Stimulated activated CD4-positive, alpha-beta T cell treated with anti-CD3 and anti-CD28 coated beads, Interleukin-15, amount 100 ng/mL, for 24 hours (primary cell): Measurements from ENCODE around the gene PCP4L1.
"Not testable (repeated sequence)": the region's sequence is repeated elsewhere in the genome, so short reads cannot be mapped to it uniquely, and the experiment has no call there.

Experiments
- DNase-seq: peaks from one replicate; pipeline ENCODE4 v3.0.0-alpha.2; 2020

PCP4L1 gene

DNA sequence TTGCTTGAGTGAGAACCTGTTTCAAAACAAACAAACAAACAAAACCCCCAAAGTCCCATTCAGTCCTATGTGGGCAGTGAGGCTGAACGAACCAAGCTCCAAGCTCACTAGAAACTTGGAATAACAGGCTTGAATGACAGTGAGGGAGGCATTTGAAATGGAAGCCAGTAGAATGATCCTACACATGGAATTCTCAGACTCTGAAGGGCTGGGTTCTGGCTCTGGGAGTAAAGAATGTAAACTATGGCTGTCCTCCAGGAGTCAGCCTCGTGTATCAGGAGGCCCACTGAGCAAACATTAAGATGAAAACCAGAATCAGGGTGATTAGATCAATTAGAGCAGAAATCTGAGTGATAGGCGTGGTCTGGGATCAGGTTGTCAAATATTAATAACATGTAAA is 14.9 kb downstream of the PCP4L1 start:
- DNase-seq: no peak

GRCh38 chr1:161274874-161275273 is 16.3 kb downstream of the PCP4L1 start:
- no peak for DNase-seq

DNA sequence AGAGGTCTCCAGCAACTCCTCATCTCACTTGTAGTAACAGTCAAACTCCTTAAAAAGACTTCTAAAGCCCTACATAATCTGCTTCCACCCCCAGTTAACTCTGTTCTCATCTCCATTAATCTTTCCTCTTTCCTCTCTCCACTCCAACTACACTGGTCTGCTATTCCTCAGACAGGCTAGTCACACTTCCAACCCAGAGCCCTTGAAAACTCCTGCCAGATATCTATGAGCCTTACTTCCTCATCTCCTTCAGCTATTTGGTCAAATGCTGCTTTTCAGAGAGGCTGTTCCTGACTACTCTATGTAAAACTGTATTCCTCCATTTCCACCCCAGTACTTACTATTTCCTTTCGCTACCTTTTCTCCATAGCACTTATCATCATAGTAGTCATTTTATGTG is 24.4 kb downstream of the PCP4L1 start:
- DNase-seq: no peak

GRCh38 chr1:161285113-161285512 is 26.6 kb downstream of the PCP4L1 start:
- DNase-seq: no peak

GRCh38 chr1:161285521-161285920 is 27.0 kb downstream of the PCP4L1 start:
- no peak for DNase-seq

DNA sequence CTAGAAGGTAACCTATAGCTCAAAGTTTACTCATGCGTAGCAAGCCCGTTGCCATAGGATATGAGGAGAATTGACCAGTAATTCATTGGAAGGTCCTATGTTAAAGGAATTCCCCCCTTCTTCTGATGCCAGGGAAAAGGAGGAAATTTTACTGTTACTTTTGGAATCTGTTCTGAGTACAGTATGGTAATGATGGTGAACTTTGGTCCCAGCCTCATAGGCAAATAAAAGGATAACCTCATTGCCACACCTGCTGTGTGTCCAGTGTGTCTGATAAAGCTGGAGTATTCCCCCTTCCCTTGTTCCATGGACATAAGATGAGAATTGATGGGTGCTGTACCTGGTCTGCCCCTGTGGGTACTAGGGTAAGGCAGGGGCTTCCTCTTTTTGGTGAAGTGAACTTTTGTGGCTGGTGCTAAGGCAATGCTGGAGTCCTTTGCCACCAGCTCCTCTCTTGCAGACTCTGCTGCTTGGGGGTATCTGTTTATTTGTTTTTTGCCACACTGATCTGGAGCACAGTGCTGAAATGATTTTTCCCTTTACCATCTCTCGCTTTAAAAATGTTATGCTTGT is 29.0 kb downstream of the PCP4L1 start:
- no peak for DNase-seq

- no peak for DNase-seq
Observed at GRCh38 chr1:161290779-161291178, 32.2 kb downstream of the PCP4L1 start.

DNA sequence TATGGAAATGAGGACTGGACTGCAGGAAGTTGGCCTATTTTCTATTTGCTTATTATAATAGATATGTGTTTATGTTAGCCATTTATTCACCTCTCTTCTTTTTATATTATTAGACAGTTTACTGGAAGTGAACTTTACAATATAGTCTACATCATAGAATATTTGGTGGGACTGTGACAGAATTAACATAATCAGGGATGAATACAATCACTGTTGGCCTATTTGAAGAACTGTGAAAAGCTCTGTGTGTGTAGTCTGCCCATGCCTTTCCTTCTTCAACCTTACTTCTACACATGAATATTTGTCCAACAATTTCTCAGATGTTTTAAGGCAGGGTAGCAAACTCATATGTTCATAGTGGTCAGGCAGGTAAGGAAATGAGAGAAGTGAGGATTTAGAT is 38.9 kb downstream of the PCP4L1 start:
- no peak for DNase-seq

- DNase-seq: no peak
Observed at GRCh38 chr1:161298116-161298515, 39.6 kb downstream of the PCP4L1 start.

DNA sequence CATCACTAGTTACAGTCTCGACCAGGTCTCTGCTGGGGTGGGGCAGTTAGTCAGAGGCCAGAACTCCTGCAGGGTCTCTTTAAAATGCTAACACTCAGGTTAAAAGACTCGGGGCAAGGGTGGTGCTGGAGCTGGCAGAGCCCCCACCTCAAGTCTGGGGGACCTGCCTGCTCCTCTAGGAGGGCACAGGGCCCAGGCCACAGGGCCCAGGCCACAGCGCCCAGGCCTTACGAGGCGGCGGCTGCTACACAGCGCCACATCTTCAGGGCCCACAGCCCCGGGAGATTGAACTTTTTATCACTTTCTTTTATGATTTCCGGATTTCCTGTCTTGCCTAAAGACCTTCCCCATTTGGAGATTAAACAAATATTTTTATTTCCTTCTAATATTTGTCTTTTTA is 40.8 kb downstream of the PCP4L1 start:
- DNase-seq: no peak

GRCh38 chr1:161300478-161300877 is 41.9 kb downstream of the PCP4L1 start:
- no peak for DNase-seq

DNA sequence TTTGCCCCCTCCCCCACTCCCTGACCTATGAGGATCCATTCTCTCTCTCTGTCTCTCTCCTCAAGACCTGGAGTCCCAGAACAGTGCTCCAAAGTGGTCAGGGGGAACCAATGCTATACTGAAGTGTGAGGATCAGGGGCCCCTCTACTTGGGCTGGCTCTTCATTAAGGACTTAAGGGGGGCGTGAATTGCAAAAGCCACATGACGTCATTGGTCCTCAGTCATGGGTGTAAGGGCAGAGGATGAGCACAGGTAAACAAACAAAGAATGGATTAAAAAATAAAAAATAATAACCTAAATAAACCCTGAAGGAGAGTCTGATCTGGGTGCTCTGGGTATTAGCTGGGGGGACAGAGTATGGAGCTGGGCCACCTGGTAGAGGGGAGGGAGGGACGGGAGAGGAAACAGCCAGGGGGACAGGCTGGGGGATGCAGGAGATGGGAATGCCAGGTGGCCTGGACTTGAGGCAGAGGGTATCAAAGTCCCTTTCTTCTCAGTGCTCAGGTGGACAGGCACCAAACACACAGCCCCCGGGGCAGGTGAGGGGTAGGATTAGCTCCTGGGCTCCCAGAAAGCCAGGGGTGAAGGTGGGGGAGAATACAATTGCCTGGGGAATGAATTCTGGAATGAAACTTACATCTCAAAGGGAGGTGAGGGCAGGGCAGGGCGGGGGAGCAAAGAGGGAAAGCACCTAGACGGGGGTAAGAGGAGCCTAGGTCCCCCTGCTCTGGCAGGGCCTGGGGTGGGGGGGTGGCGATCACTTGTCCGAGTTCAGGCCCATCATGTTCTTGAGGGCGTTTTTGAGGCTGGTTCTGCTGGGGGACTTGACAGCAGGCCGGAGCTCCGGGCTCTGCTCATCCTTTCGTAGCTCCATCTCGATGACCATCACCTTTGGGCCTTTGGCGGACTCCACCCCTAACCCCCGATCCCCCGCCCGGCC is 46.7 kb downstream of the PCP4L1 start:
- DNase-seq: peak; percentile 8

- peak; percentile 88 for DNase-seq
Observed at GRCh38 chr1:161305867-161306519, 47.4 kb downstream of the PCP4L1 start.

DNA sequence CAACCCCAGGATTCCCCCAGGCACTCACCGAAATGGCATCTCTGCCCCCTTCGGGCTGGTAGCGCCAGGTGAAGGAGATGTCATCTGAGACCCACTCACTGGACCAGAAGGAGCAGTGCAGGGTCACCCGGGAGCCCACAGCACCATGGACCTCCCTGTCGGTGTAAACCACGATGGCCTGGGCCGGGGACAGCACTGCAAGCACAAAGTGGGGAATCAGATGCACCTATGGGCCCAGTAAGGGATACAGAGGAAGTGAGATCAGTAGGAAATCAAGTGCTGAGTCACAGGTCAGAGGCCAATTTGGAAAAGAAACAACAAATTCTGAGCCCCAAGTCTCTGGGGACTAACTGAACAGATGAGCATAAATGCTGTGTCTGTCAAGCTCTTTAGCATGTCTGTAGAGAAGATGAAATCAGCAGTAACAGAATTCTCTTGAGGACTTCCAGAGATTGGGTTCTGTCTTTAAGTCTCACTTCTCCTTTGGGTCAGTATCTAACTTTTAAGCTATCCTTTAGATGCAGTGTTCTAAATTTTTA is 48.8 kb downstream of the PCP4L1 start:
- DNase-seq: no peak

- DNase-seq: no peak
Observed at GRCh38 chr1:161307892-161308638, 49.5 kb downstream of the PCP4L1 start.

DNA sequence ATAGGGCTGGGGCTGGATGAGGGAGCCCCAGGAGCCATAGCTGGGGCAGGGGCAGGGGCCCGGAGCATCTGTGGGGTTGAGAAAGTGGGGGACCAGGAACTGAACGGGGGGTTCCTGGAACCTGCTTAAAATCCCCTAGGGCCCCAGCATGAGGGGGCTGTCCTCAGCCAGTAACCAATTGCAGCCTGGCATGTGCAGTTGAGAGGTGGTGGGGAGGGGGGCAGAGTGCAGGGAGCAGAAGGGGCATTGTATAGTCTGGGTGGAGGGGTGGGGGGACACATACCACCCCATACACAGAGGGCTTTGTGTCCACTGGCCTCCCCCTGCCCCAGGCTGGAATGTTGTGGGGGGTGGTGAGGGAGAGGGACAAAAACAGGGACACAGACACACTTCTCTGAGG is 51.3 kb downstream of the PCP4L1 start, which contains the start of gene MPZ:
MPZ (minus strand) TSS at position 101 of the 400 bp plus-strand sequence; CDS start at position 38, 63 bp downstream.
- DNase-seq: no peak

GRCh38 chr1:161311595-161312181 is 53.1 kb downstream of the PCP4L1 start:
- DNase-seq: no peak

DNA sequence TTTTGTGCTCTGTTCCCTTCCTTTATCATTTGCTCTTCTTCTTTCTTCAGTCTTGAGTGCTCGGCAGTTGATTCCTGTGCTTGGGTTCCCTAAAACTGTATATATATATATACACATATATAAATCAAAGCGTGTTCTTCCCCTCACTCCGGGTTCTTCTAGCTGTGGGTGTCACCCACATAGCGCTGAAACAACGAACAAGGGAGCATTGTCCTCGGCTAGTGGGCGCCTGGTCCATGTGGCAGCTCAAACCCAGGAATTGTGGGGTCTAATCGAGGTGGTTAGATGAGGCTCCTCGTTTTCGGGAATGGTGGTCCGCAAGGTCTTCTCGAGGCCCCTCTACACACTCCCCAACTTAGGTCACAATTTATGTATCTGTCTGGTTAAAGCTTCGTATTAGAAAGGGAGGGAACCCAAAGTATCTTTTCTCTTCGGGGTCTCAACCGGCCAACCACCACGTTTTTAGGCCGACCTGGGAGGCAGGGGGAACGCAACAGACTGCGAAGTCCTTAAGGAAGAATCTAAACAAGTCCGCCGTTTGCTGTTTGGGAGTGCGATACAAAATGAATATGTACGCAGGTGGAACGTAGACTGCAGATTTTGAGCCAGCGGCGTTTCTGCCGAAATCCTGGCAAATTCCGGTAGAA is 55.1 kb downstream of the PCP4L1 start:
- DNase-seq: no peak

- peak; percentile 91 for DNase-seq
Observed at GRCh38 chr1:161314201-161314981, 55.8 kb downstream of the PCP4L1 start, which contains the start of gene SDHC. Gene SDHC, plus strand, starts transcription at chr1:161314381. Its CDS starts 25 bp downstream, at chr1:161314406.

GRCh38 chr1:161315841-161316674 is 57.5 kb downstream of the PCP4L1 start:
- not testable (repeated sequence) for DNase-seq
